GDM1 (cell line): Measurements from ENCODE around the gene CD81.

ENCODE experiments used
- DNase-seq: peaks from one replicate; lab custom pipeline; 2025; lab: John Stamatoyannopoulos, UW

CD81 gene

GRCh38 chr11:2439820-2440219, 62.7 kb downstream of the CD81 start:
- no peak for DNase-seq

DNA sequence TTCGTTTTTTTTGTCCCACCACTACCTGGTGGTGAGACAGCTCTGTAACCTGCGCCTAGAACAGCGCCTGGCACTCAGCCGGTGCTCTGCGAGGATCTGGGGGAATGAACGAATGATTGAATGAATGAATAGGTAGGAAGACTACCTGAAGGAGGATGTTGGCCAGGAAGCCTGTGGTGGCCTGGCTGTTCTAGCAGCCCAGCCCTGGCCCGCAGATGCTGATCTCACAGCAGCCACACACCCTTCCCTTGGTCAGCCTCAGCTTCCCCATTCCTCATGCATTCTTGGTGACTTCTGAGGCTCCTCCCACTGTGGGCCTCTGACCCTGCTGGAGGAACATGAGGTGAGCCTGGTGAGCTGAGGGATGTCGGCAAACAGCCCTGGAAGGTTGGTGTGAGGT, 63.5 kb downstream of the CD81 start:
- DNase-seq = peak; percentile 65

DNA sequence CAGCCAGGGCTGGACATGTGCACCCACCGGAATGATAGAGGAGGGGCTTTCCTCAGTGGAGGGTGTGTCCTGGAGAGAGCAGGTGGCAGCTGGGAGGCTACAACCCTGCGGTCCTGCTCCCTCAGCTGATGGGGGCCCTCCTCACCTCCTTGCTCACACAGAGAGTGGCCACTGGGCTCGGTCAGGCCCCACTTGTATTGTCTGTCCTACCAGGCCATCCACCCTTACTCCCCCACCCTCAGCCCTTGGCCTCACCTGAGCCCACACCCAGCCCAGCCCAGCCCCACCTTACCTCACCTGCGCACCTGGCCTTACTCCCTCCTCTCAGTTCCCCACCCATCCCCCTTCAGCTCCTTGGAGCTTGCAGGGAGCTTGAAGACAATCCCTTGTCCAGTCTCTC, 64.1 kb downstream of the CD81 start:
- DNase-seq = no peak

- DNase-seq = no peak
These were observed 65.5 kb downstream of the CD81 start for GRCh38 chr11:2442589-2442988.

DNA sequence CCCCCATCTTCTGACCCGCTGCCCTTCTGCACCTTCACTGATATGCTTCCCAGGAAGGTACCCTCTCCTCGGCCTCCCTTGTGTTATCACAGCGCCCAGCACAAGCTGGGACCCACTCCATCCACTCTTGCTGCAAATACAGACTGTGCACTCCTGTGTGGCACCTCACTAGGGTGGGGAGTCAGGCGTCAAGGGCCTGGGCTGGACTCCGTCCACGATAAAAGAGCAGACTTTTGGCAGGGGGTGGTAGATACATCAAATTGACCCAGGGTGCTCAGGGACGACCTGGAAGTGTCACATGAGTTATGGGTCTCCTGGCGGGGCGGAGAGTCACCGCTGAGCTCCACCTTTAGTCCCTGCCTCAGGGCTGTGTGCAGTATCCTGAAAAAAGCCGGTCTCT, 66.3 kb downstream of the CD81 start:
- DNase-seq = no peak

GRCh38 chr11:2443881-2444820, 67.0 kb downstream of the CD81 start, which contains the start of gene TRPM5:
Gene TRPM5, minus strand, starts transcription at chr11:2444514. Its CDS starts 21,478 bp downstream, at chr11:2423036.
- DNase-seq = no peak

DNA sequence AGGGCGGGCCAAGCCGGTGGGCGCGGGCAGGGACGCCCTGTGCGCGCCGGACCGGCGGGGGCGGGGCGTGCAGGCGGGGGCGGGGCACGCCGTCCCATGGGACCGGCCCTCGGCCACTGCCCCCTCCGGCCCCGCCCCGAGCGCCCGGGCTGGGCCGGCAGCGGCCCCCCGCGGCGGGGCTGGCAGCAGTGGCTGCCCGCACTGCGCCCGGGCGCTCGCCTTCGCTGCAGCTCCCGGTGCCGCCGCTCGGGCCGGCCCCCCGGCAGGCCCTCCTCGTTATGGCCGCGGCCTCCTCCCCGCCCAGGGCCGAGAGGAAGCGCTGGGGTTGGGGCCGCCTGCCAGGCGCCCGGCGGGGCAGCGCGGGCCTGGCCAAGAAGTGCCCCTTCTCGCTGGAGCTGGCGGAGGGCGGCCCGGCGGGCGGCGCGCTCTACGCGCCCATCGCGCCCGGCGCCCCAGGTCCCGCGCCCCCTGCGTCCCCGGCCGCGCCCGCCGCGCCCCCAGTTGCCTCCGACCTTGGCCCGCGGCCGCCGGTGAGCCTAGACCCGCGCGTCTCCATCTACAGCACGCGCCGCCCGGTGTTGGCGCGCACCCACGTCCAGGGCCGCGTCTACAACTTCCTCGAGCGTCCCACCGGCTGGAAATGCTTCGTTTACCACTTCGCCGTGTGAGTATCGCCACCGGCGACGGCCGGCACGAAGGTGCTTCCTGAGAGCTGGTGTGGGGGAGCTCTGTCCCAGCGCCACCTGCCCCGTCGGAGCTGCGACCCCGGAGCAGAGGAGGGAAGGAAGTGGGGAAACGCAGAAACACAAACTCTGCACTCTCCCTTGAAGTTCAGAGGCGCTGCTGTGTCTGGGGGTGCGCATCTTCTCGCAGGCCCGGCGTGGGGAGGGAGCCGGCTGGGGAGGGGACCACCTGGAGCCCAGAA, 68.0 kb downstream of the CD81 start, which contains the start of gene KCNQ1:
TSS of gene KCNQ1 (plus strand) at position 188 of the 925 bp plus-strand sequence. CDS start at position 279, 91 bp downstream.
- DNase-seq = peak; percentile 62

DNA sequence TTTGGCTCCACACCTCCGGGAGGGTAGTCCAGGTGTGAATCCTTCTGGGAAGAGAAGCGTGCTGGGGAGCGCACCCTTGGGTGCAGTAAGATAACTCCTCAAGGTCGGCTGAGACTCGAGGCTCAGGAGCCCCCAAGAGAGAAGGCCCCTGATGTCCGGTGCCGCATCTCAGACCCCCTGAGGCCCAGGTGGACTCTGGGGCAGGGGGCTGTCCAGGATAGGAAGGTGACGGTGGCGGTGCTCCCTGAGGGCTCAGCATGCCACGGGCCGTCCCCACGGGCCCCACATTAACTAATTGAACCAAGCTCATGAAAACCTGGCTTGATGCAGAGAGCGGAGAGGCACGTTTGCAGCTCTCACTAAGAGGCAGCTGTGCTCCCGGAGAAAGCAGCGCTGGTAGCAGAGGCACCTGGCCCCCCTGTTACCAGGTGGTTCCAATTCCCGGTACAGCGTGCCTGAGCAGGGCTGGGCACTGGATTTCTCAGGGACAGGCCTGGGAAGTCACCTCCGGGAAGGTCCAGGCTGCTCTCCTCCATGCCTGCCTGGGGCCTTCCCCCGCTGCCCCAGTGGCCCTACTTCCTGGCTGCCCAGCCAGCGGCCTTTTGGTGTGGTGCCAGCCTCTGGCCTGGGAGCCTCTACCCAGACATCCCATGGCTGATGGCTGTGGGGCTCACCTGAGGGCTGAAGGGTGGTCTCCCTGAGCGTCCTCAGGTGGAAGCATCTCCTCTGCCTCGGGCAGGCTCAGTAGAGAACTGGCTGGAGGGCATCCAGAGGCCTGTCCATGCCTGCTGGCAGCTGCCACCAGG, 68.8 kb downstream of the CD81 start:
- DNase-seq = no peak

- DNase-seq = peak; percentile 24
These were observed 69.6 kb downstream of the CD81 start for GRCh38 chr11:2446590-2447252.
